HEK293 (cell line): ENCODE data around the gene LRRC49.

Source experiments
- CTCF ChIA-PET: fragments of 350-600 bp; formaldehyde crosslinking; extraction: SDS; loops from one replicate; lab custom pipeline; 2021; ENCODE audit warnings: antibody characterized with exemption; lab: Yijun Ruan, JAX
- POLR2A ChIA-PET: fragments of 300-600 bp; formaldehyde crosslinking; extraction: SDS; loops from one replicate; lab custom pipeline; 2020; ENCODE audit warnings: antibody characterized with exemption, inconsistent platforms; lab: Yijun Ruan, JAX
- H3K27ac ChIP-seq: fragments of 200-500 bp; sonication (Bioruptor generic); 2 replicates; pipeline ENCODE4 v1.5.1; 2014; ENCODE audit warnings: low read depth, low read length, control low read depth, inconsistent platforms; ENCODE audit errors: extremely low read depth
- H3K36me3 ChIP-seq, 2 experiments: fragments of 200-500 bp in 1 of 2; sonication (Bioruptor generic) in 1 of 2; 1 replicate in 1 of 2; 2 replicates in 1 of 2; pipeline ENCODE4 v1.5.1; 2014 to 2017; ENCODE audit warnings: inconsistent platforms in 2 of 2, low read length in 2 of 2; ENCODE audit not compliant: control insufficient read depth in 2 of 2, insufficient read depth in 1 of 2
- H3K4me1 ChIP-seq: fragments of 200-500 bp; sonication (Bioruptor generic); 2 replicates; pipeline ENCODE4 v1.5.1; 2014; ENCODE audit warnings: mild to moderate bottlenecking, low read length, inconsistent platforms; ENCODE audit not compliant: control insufficient read depth, insufficient read depth
- H3K4me3 ChIP-seq: 2 replicates; pipeline ENCODE4 v1.5.1; 2011; ENCODE audit warnings: low read depth, mild to moderate bottlenecking, control low read depth, low read length, moderate library complexity
- H3K9me3 ChIP-seq: fragments of 200-500 bp; sonication (Bioruptor generic); 2 replicates; pipeline ENCODE4 v1.5.1; 2014; ENCODE audit warnings: low read depth, low read length, inconsistent platforms; ENCODE audit not compliant: control insufficient read depth, insufficient read depth
- KLF9 ChIP-seq: fragments of 450-650 bp; formaldehyde crosslinking; IDR thresholded peaks from 2 replicates; pipeline ENCODE4 v1.5.1; 2016; ENCODE audit warnings: missing biosample characterization, missing genetic modification characterization, low read depth
- PRDM1 ChIP-seq: fragments of 450-650 bp; formaldehyde crosslinking; IDR thresholded peaks from 2 replicates; pipeline ENCODE4; 2016; ENCODE audit warnings: missing biosample characterization, missing genetic modification characterization
- SCRT1 ChIP-seq: fragments of 450-650 bp; formaldehyde crosslinking; IDR thresholded peaks from 2 replicates; pipeline ENCODE4 v1.5.1; 2016; ENCODE audit warnings: missing biosample characterization, missing genetic modification characterization, borderline replicate concordance
- ZNF133 ChIP-seq: fragments of 450-650 bp; formaldehyde crosslinking; IDR thresholded peaks from 2 replicates; pipeline ENCODE4 v1.5.1; 2016; ENCODE audit warnings: missing biosample characterization, missing genetic modification characterization
- ZNF302 ChIP-seq: fragments of 450-650 bp; formaldehyde crosslinking; IDR thresholded peaks from 2 replicates; pipeline ENCODE4 v1.5.1; 2016; ENCODE audit warnings: missing biosample characterization, missing genetic modification characterization, low read depth
- ZNF391 ChIP-seq: fragments of 450-650 bp; formaldehyde crosslinking; IDR thresholded peaks from 2 replicates; pipeline ENCODE4 v1.5.1; 2016; ENCODE audit warnings: low read depth, missing biosample characterization, missing genetic modification characterization, borderline replicate concordance
- ZNF530 ChIP-seq: fragments of 450-650 bp; formaldehyde crosslinking; IDR thresholded peaks from 2 replicates; pipeline ENCODE4 v1.5.1; 2016; ENCODE audit warnings: low read depth, missing biosample characterization, missing genetic modification characterization
- ZNF623 ChIP-seq: fragments of 450-650 bp; formaldehyde crosslinking; IDR thresholded peaks from 2 replicates; pipeline ENCODE4 v1.5.1; 2016; ENCODE audit warnings: missing biosample characterization, missing genetic modification characterization
- ZNF664 ChIP-seq: fragments of 450-650 bp; formaldehyde crosslinking; IDR thresholded peaks from 2 replicates; pipeline ENCODE4 v1.5.1; 2016; ENCODE audit warnings: missing biosample characterization, missing genetic modification characterization
- ZNF707 ChIP-seq: fragments of 450-650 bp; formaldehyde crosslinking; IDR thresholded peaks from 2 replicates; pipeline ENCODE4 v1.5.1; 2016; ENCODE audit warnings: missing biosample characterization, missing genetic modification characterization
- ZXDB ChIP-seq: fragments of 450-650 bp; formaldehyde crosslinking; IDR thresholded peaks from 2 replicates; pipeline ENCODE4 v1.5.1; 2016; ENCODE audit warnings: missing biosample characterization, missing genetic modification characterization
- TF ChIP-seq, protein P1 (sequence below): fragments of 450-650 bp; formaldehyde crosslinking; IDR thresholded peaks from 2 replicates; pipeline ENCODE4 v1.5.1; 2016; ENCODE audit warnings: missing biosample characterization, missing genetic modification characterization
- TF ChIP-seq, protein P2 (sequence below): sonication (generic); formaldehyde crosslinking; IDR thresholded peaks from 2 replicates; pipeline ENCODE4 v1.8.1; 2022; ENCODE audit warnings: mild to moderate bottlenecking, moderate library complexity, missing genetic modification reagents
- TF ChIP-seq, protein P3 (sequence below): fragments of 450-650 bp; formaldehyde crosslinking; IDR thresholded peaks from 2 replicates; pipeline ENCODE4 v1.5.1; 2017; ENCODE audit warnings: missing biosample characterization, missing genetic modification characterization

The LRRC49 gene

DNA sequence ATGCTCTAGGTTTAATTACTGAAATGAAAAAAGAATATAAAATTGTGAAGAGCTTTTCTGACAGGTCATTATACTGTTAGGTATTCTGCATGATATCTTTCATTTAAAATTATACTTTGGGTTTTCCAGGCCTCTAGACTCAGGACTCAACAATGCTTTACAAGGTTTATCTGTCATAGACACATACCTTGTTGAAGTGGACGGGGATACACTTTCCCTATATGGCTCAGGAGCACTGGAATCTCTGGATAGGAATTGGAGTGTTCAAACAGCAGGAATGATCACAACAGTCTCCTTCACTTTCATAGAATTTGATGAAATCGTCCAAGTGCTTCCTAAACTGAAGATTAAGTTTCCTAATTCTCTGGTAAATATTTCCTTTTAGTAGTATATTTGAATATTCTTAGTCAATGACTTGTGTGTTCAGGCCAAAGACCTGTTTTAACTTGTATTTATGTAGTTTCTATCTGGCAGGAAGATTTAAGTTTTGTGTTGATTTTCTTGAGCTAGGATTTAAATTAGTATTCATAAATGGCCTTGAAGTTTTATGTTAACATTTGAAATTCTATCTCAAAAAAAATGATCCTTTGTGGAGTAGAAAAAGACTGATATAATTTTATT, 115.7 kb downstream of the LRRC49 start:
- Histone ChIP-seq H3K36me3 (no peaks in the 10 kb centered on the region), H3K9me3 (no peaks in the 10 kb centered on the region), H3K4me3 (no peak overlapping the region), H3K4me1 (peaks cover 3% of the 10 kb centered on the region; the same call in 1 of the 2 replicates), H3K27ac (no peak overlapping the region)
- CTCF ChIA-PET = no interaction called here
- POLR2A ChIA-PET = no interaction called here
- TF ChIP-seq ZNF664 (tag by site-specific recombination) (0 out of 2 replicates have a peak, but pooled peaks have one; percentile 20), ZNF133 (tag by site-specific recombination) (no peak)

DNA sequence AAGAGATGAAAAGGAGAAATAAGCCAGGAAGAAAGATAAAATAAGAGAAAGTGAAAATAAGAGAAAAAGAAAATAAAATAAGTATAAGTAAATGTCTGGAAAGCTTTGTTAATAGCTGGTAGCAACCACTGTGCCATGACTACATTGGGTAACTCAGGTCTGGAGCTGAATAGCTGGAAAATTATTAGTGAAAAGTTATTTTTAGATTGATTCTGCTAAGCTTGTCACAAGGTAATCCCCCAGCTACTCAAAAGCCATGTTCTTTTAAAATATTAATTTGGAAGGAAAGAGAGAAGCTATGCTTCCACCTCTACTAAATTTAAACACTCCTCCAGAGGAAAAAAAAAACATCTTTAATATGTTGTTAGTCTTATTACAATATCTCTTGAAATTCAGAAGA, 117.8 kb downstream of the LRRC49 start:
- Histone ChIP-seq H3K9me3 (no peaks in the 10 kb centered on the region), H3K36me3 (no peaks in the 10 kb centered on the region), H3K27ac (no peak overlapping the region), H3K4me3 (no peak overlapping the region), H3K4me1 (peaks cover 2% of the 10 kb centered on the region; the same call in 1 of the 2 replicates)
- ChIA-PET CTCF (interaction anchor here (0.5 to 4.7 kb wide), 11 partner anchors 10 to 440 kb away, joined by 3 to 26 read pairs (median 4); no protein-coding TSS in a partner anchor), POLR2A (interaction anchor here (0.6 kb wide), 2 partner anchors 9 to 523 kb away, joined by 3 to 5 read pairs; no protein-coding TSS in a partner anchor)
- no peak for TF ChIP-seq ZNF391 (tag by site-specific recombination)
- peak; percentile 81 for TF ChIP-seq PRDM1

DNA sequence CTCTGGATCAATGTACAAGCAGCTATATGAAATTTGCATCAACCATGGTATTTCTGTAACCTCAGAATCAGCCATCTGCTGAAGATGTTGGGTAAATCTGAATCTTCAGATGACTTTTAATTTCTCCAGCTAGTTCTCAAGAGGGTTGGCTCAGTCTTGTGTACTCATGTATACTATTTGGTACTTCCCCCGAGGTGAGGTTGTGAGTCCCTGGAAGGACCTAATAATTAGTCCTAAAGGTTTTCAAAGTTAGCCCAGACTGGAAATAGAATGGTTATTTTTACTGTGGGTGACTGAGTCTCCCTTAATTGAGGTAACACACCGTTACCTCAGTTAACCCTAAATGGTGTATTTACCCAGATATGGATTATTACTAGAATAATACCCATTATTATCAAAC, 118.4 kb downstream of the LRRC49 start:
- Histone ChIP-seq H3K9me3 (no peaks in the 10 kb centered on the region), H3K27ac (no peak overlapping the region), H3K4me1 (no peaks in the 10 kb centered on the region), H3K36me3 (no peaks in the 10 kb centered on the region), H3K4me3 (no peak overlapping the region)
- TF ChIP-seq SCRT1 (tag by site-specific recombination) (no peak), ZNF623 (tag by site-specific recombination) (no peak), ZNF707 (tag by site-specific recombination) (no peak), KLF9 (no peak), ZNF302 (tag by site-specific recombination) (no peak), ZXDB (no peak), ZNF530 (no peak)
- TF ChIP-seq, protein P1, sequence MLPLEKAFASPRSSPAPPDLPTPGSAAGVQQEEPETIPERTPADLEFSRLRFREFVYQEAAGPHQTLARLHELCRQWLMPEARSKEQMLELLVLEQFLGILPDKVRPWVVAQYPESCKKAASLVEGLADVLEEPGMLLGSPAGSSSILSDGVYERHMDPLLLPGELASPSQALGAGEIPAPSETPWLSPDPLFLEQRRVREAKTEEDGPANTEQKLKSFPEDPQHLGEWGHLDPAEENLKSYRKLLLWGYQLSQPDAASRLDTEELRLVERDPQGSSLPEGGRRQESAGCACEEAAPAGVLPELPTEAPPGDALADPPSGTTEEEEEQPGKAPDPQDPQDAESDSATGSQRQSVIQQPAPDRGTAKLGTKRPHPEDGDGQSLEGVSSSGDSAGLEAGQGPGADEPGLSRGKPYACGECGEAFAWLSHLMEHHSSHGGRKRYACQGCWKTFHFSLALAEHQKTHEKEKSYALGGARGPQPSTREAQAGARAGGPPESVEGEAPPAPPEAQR (tag by site-specific recombination) = no peak
- TF ChIP-seq, protein P2, sequence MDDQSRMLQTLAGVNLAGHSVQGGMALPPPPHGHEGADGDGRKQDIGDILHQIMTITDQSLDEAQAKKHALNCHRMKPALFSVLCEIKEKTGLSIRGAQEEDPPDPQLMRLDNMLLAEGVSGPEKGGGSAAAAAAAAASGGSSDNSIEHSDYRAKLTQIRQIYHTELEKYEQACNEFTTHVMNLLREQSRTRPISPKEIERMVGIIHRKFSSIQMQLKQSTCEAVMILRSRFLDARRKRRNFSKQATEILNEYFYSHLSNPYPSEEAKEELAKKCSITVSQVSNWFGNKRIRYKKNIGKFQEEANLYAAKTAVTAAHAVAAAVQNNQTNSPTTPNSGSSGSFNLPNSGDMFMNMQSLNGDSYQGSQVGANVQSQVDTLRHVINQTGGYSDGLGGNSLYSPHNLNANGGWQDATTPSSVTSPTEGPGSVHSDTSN (CRISPR knock-in tag) = no peak
- TF ChIP-seq, protein P3, sequence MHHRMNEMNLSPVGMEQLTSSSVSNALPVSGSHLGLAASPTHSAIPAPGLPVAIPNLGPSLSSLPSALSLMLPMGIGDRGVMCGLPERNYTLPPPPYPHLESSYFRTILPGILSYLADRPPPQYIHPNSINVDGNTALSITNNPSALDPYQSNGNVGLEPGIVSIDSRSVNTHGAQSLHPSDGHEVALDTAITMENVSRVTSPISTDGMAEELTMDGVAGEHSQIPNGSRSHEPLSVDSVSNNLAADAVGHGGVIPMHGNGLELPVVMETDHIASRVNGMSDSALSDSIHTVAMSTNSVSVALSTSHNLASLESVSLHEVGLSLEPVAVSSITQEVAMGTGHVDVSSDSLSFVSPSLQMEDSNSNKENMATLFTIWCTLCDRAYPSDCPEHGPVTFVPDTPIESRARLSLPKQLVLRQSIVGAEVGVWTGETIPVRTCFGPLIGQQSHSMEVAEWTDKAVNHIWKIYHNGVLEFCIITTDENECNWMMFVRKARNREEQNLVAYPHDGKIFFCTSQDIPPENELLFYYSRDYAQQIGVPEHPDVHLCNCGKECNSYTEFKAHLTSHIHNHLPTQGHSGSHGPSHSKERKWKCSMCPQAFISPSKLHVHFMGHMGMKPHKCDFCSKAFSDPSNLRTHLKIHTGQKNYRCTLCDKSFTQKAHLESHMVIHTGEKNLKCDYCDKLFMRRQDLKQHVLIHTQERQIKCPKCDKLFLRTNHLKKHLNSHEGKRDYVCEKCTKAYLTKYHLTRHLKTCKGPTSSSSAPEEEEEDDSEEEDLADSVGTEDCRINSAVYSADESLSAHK (tag by site-specific recombination) = no peak
- CTCF ChIA-PET = interaction anchor here (0.5 to 4.7 kb wide), 14 partner anchors 10 to 439 kb away, joined by 3 to 26 read pairs (median 4); no protein-coding TSS in a partner anchor
- POLR2A ChIA-PET = interaction anchor here (0.6 kb wide), 1 partner anchor 523 kb away, joined by 3 read pairs; no protein-coding TSS in a partner anchor
